ENCODE results near the gene CALML3.

- TF ChIP-seq POLR2A (IDR thresholded peaks at IDR 0.05) = no peak
- TF ChIP-seq, protein P1, sequence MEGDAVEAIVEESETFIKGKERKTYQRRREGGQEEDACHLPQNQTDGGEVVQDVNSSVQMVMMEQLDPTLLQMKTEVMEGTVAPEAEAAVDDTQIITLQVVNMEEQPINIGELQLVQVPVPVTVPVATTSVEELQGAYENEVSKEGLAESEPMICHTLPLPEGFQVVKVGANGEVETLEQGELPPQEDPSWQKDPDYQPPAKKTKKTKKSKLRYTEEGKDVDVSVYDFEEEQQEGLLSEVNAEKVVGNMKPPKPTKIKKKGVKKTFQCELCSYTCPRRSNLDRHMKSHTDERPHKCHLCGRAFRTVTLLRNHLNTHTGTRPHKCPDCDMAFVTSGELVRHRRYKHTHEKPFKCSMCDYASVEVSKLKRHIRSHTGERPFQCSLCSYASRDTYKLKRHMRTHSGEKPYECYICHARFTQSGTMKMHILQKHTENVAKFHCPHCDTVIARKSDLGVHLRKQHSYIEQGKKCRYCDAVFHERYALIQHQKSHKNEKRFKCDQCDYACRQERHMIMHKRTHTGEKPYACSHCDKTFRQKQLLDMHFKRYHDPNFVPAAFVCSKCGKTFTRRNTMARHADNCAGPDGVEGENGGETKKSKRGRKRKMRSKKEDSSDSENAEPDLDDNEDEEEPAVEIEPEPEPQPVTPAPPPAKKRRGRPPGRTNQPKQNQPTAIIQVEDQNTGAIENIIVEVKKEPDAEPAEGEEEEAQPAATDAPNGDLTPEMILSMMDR (IDR thresholded peaks at IDR 0.05) = no peak
- TF ChIP-seq EP300 (IDR thresholded peaks at IDR 0.05) = no peak
Observed at GRCh38 chr10:5525561-5526341, 990 bp downstream of the CALML3 start.
